NCI-H82 treated with DMSO at 0.1 percent for 48 hours (cell line): Measurements from ENCODE around the gene TMEM151B.
"Not testable (repeated sequence)": the region's sequence is repeated elsewhere in the genome, so short reads cannot be mapped to it uniquely, and the experiment has no call there.

Source experiments
- DNase-seq: peaks from one replicate; lab custom pipeline; 2025; ENCODE audit not compliant: unreplicated experiment; lab: John Stamatoyannopoulos, UW

Gene TMEM151B

GRCh38 chr6:44269921-44270525 is at the start of gene TMEM151B:
TSS of gene TMEM151B (plus strand) at chr6:44270450. CDS start at chr6:44270743, 293 bp downstream.
- no peak for DNase-seq

- DNase-seq = no peak
Measured at GRCh38 chr6:44220913-44221290, 49.3 kb upstream of the TMEM151B start.

- DNase-seq = peak; percentile 50
Measured at GRCh38 chr6:44221291-44221960, 48.8 kb upstream of the TMEM151B start.

DNA sequence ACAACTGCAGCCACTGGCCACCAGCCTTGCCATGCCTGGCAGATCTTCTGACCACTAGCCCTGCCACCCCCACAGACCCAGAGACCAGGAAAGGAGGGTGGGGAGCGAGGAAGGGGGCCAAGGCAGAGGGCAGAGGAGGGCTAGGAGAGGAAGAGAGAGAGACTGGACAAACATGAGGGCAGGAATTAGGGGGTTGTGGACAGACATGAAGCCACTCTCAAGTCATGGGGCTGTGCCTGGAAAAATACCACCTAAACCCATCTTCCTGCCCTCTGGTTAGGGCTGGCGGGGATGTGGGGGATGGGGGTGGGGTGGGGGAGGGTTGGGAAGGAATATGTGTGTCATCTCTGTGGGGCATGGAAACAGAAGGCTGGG is 48.3 kb upstream of the TMEM151B start:
- no peak for DNase-seq

DNA sequence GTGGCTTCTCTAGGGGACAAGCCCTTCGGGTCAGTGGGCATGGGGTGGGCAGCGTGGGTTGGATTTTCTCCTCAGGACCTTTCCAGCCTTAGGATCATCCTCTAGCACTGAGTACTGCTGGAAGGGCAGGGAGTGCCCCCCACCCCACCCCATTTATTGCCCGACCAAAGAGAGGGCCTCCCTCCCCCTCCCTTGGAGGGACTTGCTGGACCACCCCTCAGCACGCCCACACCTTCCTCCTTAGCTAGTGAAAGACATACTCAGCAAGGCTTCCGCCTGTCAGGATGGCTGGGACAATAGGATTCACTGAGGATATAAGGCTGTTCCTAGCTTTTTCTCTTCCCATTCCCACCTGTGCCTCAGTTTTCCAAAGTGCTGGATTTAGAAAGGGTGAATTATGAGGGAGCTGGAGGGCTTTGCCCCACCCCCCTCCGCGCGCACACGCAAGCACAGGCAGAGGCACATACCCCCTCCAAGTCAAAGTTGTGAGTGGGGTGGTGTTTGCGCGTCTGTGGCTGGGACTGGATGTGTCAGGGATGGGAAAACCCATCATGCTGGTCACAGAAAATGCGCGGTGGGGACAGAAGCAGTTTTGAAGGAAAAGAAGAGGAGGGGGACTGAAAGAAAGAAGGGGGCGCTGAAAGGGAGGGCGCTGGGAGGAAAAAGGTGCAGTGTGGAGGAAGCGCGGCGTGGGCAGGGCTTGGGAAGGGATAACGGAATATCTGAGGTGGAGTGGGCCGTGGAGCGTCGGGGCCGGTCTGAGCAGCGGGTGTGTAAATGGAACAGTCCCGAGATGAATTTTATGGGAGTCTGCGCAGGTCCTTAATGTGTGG is 47.5 kb upstream of the TMEM151B start:
- DNase-seq = no peak

DNA sequence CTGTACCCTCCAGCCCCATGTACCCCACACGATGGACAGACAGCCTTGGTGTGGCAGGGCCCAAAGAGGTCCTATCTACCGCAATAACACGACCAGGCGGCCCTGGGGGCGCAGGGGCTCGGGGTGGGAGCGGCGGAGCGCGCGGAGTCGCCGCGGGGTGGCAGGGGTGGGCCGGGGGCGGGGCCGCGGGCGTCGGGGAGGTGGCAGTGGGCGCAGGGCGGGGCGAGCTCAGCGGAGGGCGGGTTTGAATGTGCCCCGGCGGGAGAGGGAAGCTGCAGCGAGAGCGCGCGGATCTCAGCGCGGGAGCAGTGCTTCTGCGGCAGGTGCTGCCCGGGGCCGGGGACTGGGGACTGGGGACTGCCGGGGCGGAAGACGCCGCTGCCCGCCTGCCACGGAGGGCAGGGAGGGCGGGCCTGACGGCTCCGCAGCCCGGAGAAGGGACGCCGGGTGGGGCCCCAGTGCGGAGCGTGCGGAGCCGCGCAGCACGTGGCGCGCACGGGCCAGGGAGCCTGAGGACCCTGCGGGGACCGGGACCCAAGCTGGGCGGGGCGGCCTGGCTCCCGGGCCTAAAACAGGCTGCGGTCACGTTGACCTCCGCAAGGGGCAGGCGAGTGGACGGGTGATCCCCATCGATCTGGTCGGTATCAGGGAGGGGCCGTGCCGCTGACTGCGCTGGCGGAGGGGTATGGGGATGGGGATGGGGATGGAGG is 46.8 kb upstream of the TMEM151B start, which contains the start of gene SLC29A1:
Gene SLC29A1, plus strand, starts transcription at position 277 of the 710 bp plus-strand sequence. CDS start 3,719 bp downstream, outside the sequence.
- DNase-seq = peak; percentile 67

DNA sequence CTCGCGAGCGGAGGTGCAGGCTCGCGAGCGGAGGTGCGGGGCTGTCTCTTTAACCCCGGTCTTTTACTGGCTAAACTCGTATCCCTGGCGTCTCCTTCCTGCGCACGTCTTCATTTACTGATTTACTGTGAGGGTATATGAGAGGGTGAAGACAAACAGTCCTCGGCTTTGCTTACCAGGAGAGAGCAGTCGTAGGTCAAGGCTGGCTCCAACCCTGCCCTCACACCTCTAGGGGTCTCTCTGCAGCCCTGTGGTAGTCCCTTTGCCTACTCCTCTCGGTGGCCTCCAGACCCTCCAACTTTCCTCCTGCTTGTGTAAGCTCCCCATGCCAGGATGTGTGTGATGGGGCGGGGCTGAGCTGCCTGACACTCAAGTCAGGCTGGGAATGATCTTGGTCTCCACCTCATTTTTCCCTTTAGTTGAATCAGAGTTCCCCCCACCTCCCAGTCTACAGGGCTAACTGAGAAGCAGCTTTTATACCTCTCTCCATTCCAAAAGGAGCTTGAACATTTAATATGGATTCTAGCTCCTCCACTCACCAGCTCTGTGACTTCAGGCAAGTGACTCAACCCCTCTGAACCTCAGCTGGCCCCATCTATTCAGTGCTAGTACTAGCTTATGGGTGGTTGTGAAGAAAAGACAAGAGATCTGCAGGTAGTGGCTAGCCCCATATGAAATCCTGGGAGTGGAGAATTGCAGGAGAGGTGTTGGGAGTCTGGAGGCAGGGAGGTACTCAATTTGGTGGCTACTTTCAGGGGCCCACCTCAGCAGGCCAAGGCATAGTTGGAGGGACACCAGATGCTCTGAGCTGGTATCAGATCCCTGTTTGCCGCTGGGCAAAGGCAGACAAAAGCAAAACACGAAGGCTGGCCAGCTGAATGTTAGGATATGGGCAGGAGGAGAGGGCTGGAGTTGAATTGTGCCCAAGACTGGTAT is 46.0 kb upstream of the TMEM151B start:
- DNase-seq = peak; percentile 27

- no peak for DNase-seq
Measured at GRCh38 chr6:44224965-44225305, 45.3 kb upstream of the TMEM151B start.

DNA sequence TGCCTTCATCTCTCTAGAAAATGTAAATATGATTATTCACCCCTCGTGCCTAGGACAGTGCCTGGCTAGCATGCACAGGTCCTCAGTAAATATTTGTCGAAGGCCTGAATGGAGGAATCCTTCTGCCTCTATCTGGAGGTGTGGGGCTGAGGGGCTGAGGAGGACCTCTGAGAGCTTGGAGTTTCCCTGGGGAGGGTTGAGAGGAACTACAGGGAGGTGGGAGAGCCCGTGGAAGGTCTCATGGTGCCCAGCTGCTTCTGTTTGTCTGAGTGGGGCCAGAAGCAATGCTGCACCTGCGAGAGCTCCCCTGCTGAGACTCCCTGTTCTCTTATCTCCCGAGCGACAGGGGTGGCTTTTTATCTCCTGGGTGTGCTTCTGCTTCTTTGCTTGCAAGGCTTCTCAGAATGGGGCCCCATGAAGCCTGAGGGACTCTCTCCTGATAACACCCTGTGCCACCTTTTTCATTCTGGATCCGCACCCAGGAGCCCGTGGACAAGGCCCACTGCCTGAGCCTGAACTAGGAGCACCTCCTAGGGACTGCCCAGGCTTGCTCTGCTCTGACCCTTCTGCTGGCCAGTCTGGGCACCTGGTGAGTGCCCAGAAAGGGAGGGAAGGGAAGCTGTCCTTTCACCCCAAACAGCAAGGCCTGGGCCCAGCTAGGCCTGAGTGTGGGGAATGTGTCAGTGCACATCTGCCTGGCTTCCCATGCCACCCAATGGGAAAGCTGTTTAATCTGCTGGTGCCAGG is 44.5 kb upstream of the TMEM151B start:
- no peak for DNase-seq

- DNase-seq = no peak
Measured at GRCh38 chr6:44226368-44227147, 43.7 kb upstream of the TMEM151B start.

- no peak for DNase-seq
Measured at GRCh38 chr6:44227148-44227793, 43.0 kb upstream of the TMEM151B start.

DNA sequence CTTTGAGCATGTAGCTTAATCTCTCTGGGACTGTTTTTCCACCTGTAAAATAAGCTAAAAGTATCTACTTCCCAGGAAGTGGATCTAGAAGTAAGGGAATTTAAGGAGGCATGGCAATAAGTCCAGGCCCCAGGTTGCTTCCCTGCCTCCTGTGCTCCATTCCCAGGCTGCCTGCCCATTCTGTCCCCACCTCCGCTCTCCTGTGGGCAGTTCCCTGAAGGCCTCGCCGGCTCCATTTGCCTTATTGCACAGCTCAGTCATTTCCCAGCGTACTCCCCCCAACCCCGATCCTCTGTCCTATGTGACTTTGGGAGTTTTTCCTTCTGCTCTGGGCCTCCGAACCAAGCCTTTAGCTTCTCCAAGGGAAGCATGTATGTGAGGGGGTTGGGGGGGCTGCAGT is 42.2 kb upstream of the TMEM151B start:
- no peak for DNase-seq

- DNase-seq = no peak
Measured at GRCh38 chr6:44228433-44228832, 41.8 kb upstream of the TMEM151B start.

DNA sequence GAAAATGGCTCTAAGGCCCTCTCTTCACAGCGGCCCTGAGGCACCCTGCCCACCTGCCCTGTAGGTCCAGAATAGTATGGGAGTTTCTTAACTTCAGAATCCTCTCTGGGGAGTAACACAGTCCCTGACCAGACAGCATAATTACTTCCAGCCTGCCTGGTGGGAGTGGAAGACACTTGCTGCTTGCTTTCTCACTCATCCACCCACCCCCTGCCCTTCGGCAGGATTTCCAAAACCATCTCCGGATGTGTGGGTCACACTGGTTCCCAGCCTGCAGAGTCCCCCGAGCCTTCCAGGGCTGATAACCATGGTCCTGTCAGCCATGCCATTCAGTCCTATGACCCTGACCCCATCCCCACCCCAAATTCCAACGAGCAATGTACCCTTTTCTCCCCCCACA is 41.4 kb upstream of the TMEM151B start:
- DNase-seq = no peak

DNA sequence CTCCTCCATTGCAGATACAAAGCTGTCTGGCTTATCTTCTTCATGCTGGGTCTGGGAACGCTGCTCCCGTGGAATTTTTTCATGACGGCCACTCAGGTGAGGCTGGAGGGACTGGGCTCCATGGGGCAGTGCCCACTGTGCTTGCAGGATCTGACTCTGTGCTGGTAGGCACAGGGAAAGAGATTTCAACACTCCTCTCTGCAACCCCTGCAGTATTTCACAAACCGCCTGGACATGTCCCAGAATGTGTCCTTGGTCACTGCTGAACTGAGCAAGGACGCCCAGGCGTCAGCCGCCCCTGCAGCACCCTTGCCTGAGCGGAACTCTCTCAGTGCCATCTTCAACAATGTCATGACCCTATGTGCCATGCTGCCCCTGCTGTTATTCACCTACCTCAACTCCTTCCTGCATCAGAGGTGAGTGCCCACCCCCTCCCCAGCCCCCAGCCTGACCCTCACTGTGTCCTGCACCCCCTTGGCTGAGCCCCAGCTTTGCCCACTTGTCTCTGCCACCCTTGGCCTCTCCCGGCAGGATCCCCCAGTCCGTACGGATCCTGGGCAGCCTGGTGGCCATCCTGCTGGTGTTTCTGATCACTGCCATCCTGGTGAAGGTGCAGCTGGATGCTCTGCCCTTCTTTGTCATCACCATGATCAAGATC is 40.7 kb upstream of the TMEM151B start:
- DNase-seq = no peak

DNA sequence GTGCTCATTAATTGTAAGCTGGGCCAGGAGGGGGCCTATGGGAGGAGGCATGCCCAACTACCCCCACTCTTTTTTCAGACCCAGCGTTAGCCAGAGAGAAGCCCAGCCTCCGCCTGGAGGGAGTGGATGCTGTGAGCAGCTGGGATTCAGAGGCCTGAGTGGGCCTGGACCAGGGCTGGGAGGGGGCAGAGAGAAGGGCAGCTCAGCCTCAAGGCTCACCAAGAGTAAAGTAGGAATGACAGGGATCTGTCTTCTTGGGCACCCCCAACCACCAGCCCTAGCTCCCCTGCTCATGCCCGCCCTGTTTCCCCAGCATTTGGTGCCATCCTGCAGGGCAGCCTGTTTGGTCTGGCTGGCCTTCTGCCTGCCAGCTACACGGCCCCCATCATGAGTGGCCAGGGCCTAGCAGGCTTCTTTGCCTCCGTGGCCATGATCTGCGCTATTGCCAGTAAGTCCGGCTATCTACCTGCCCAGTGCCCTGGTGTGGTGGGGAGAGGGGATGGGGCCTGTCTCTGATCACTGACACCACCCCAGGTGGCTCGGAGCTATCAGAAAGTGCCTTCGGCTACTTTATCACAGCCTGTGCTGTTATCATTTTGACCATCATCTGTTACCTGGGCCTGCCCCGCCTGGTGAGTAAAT is 40.1 kb upstream of the TMEM151B start:
- no peak for DNase-seq

DNA sequence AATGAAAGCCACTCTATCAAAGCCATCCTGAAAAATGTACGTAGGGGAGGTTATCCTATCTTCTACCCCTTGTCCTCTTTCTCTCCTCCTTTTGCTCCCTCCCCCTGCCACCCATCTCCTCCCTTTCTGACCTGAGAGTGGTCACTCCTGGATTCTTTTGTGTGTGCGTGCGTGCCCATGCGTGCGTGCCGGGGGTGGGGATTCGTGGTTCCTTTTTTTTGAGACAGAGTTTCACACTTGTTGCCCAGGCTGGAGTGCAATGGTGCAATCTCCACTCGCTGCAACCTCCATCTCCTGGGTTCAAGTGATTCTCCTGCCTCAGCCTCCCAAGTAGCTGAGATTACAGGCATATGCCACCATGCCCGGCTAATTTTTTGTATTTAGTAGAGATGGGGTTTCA is 38.8 kb upstream of the TMEM151B start:
- DNase-seq = not testable (repeated sequence)
